Panc1 (cell line): ENCODE measurements around the gene ADGRL3. TPM values are rescaled to one million over a fixed set of nuclear protein-coding genes. Genes with fewer than 3 reads are reported as not detected.

Experiments used
- ATAC-seq: fragments of 200-7000 bp; cut with Tn5 transposase; 2 replicates; pipeline ENCODE4 v1.9.1; 2020; ENCODE audit warnings: mild to moderate bottlenecking, moderate library complexity
- BruUV-seq: library from RNA; stranded (reverse); fragments of 400-500 nt; replicated peaks from 2 replicates; lab custom pipeline; 2021; lab: Mats Ljungman, UMichigan
- CTCF ChIA-PET: fragments of 300-600 bp; sonication (Branson Sonifier 250); formaldehyde crosslinking; loops from one replicate; lab custom pipeline; 2022; ENCODE audit warnings: antibody characterized with exemption; lab: Charles Lee
- POLR2A ChIA-PET: fragments of 300-600 bp; sonication (Branson Sonifier 250); formaldehyde crosslinking; loops from one replicate; lab custom pipeline; 2022; ENCODE audit warnings: antibody characterized with exemption; lab: Charles Lee
- DNase-seq: peaks from one replicate; pipeline ENCODE4 v3.0.0-alpha.2; 2010; ENCODE audit warnings: low read depth, low spot score
- H3K27ac ChIP-seq: 2 replicates; pipeline ENCODE4 v1.5.1; 2011; ENCODE audit warnings: mild to moderate bottlenecking, low read length, inconsistent platforms
- H3K27me3 ChIP-seq: fragments of 200-500 bp; sonication (Bioruptor generic); 2 replicates; pipeline ENCODE4 v1.6.0; 2014; ENCODE audit warnings: low read length, inconsistent platforms; ENCODE audit not compliant: control insufficient read depth, insufficient read depth
- H3K36me3 ChIP-seq: fragments of 200-500 bp; sonication (Bioruptor generic); 2 replicates; pipeline ENCODE4 v1.5.1; 2014; ENCODE audit warnings: inconsistent platforms, mild to moderate bottlenecking, low read length, moderate library complexity; ENCODE audit not compliant: control insufficient read depth, insufficient read depth
- H3K4me1 ChIP-seq: 2 replicates; pipeline ENCODE4 v1.5.1; 2011; ENCODE audit warnings: inconsistent platforms, mild to moderate bottlenecking, low read length, moderate library complexity; ENCODE audit not compliant: control insufficient read depth, insufficient read depth
- H3K4me3 ChIP-seq, 2 experiments: 2 replicates each; pipeline ENCODE4 v1.5.1; 2011 to 2012; ENCODE audit warnings: low read depth in 2 of 2, low read length in 2 of 2, mild to moderate bottlenecking in 2 of 2, inconsistent platforms in 1 of 2, moderate library complexity in 1 of 2
- H3K9me3 ChIP-seq: fragments of 200-500 bp; sonication (Bioruptor generic); 2 replicates; pipeline ENCODE4 v1.5.1; 2014; ENCODE audit warnings: low read depth, mild to moderate bottlenecking, inconsistent platforms, low read length, moderate library complexity; ENCODE audit not compliant: control insufficient read depth, insufficient read depth
- POLR2AphosphoS5 ChIP-seq: IDR thresholded peaks from 2 replicates; pipeline ENCODE4 v1.6.1; 2012; ENCODE audit warnings: mild to moderate bottlenecking, low read depth, low read length, moderate library complexity
- SIN3A ChIP-seq: IDR thresholded peaks from 2 replicates; pipeline ENCODE4 v1.6.1; 2012; ENCODE audit warnings: low read depth, mild to moderate bottlenecking, low read length, moderate library complexity, borderline replicate concordance; ENCODE audit not compliant: insufficient read depth
- TCF7L2 ChIP-seq: IDR thresholded peaks from 2 replicates; pipeline ENCODE4 v1.6.1; 2011; ENCODE audit warnings: mild to moderate bottlenecking, low read depth, low read length, inconsistent platforms
- in situ Hi-C: cut with HindIII; loops from 2 replicates; pipeline ENCODE4 v1.10.0; 2016; ENCODE audit warnings: low sequenced_read_pairs, low pct_unique_long_range_greater_than_20kb
- intact Hi-C: fragments of 100-400 bp; cut with micrococcal nuclease; formaldehyde crosslinking; loops from one replicate; pipeline ENCODE4 v1.10.0; 2022; ENCODE audit not compliant: unreplicated experiment
- total RNA-seq: library from RNA; stranded (reverse); gene quantifications from one replicate; pipeline ENCODE4 v1.2.1, GENCODE V29; 2021; ENCODE audit not compliant: unreplicated experiment
- TF ChIP-seq, protein P1 (sequence below): fragments of 450-650 bp; IDR thresholded peaks from 2 replicates; pipeline ENCODE4 v1.5.1; 2017; ENCODE audit warnings: mild to moderate bottlenecking
- TF ChIP-seq, protein P2 (sequence below), 2 experiments: IDR thresholded peaks; 2 replicates each; pipeline ENCODE4 v1.6.1; 2011 to 2012; ENCODE audit warnings: low read depth in 2 of 2, control low read depth in 1 of 2, low read length in 1 of 2, mild to moderate bottlenecking in 1 of 2, moderate library complexity in 1 of 2; ENCODE audit not compliant: insufficient read depth in 1 of 2

Gene ADGRL3
- total RNA-seq, 1 experiment from 2014 or later, result 0.23 TPM

DNA sequence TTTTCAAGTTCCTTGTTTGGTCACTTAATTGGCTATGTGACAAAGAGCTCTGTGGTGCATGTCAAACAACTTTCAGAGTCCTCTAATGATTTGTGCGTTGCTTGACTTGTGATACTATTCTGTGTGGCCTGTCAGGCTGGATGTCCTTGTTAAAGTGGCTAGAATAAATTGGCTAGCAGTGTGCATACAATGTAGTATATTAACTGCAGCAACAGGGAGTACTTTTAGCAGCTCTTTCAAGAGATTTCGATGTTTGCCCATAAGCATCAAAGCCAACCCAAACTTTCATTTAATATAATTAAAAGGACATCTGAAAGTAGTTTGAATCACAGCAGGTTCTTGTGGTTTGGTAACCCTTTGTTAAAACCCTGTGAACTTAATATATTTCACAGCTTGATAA is 718.9 kb downstream of the ADGRL3 start:
- intact Hi-C loops, result no loop called here
- Histone ChIP-seq H3K36me3 (no peaks in the 10 kb centered on the region), H3K4me3 (no peak overlapping the region), H3K27me3 (no peaks in the 10 kb centered on the region), H3K4me1 (no peaks in the 10 kb centered on the region), H3K27ac (no peak overlapping the region), H3K9me3 (no peaks in the 10 kb centered on the region)
- no peak for DNase-seq
- in situ Hi-C loops, result no loop called here
- BruUV-seq, result no TSS peak
- ChIA-PET POLR2A (no interaction called here), CTCF (no interaction called here)
- ATAC-seq, result no peak
- TF ChIP-seq POLR2AphosphoS5 (no peak), TCF7L2 (no peak), SIN3A (no peak)

DNA sequence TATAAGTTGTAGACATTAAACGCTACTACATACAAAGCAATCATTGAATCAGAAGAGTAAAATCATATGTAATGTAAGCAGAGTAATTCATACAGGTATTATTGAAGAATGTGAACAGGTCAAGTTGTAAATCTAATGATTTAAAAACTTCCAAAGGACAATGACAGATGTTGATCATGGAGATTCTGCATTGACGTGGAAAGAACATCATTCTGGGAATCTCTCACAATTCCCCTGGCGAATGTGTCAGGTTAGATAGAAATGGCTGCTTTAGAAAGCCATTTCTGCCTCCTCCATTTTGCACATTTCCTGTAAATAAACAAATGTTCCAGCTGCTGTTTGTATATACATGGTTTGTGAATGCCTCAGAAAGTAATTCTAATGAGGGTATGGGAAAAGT is 719.4 kb downstream of the ADGRL3 start:
- Histone ChIP-seq H3K36me3 (no peaks in the 10 kb centered on the region), H3K27me3 (no peaks in the 10 kb centered on the region), H3K27ac (no peak overlapping the region), H3K9me3 (no peaks in the 10 kb centered on the region), H3K4me1 (no peaks in the 10 kb centered on the region), H3K4me3 (no peak overlapping the region)
- POLR2A ChIA-PET, result no interaction called here
- CTCF ChIA-PET, result no interaction called here
- no peak for ATAC-seq
- intact Hi-C loops (no loop called here), in situ Hi-C loops (no loop called here)
- BruUV-seq, result no TSS peak
- TF ChIP-seq POLR2AphosphoS5, result no peak
- TF ChIP-seq, protein P1, sequence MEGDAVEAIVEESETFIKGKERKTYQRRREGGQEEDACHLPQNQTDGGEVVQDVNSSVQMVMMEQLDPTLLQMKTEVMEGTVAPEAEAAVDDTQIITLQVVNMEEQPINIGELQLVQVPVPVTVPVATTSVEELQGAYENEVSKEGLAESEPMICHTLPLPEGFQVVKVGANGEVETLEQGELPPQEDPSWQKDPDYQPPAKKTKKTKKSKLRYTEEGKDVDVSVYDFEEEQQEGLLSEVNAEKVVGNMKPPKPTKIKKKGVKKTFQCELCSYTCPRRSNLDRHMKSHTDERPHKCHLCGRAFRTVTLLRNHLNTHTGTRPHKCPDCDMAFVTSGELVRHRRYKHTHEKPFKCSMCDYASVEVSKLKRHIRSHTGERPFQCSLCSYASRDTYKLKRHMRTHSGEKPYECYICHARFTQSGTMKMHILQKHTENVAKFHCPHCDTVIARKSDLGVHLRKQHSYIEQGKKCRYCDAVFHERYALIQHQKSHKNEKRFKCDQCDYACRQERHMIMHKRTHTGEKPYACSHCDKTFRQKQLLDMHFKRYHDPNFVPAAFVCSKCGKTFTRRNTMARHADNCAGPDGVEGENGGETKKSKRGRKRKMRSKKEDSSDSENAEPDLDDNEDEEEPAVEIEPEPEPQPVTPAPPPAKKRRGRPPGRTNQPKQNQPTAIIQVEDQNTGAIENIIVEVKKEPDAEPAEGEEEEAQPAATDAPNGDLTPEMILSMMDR, result no peak
- no peak for TF ChIP-seq TCF7L2
- TF ChIP-seq SIN3A, result no peak
- TF ChIP-seq, protein P2, sequence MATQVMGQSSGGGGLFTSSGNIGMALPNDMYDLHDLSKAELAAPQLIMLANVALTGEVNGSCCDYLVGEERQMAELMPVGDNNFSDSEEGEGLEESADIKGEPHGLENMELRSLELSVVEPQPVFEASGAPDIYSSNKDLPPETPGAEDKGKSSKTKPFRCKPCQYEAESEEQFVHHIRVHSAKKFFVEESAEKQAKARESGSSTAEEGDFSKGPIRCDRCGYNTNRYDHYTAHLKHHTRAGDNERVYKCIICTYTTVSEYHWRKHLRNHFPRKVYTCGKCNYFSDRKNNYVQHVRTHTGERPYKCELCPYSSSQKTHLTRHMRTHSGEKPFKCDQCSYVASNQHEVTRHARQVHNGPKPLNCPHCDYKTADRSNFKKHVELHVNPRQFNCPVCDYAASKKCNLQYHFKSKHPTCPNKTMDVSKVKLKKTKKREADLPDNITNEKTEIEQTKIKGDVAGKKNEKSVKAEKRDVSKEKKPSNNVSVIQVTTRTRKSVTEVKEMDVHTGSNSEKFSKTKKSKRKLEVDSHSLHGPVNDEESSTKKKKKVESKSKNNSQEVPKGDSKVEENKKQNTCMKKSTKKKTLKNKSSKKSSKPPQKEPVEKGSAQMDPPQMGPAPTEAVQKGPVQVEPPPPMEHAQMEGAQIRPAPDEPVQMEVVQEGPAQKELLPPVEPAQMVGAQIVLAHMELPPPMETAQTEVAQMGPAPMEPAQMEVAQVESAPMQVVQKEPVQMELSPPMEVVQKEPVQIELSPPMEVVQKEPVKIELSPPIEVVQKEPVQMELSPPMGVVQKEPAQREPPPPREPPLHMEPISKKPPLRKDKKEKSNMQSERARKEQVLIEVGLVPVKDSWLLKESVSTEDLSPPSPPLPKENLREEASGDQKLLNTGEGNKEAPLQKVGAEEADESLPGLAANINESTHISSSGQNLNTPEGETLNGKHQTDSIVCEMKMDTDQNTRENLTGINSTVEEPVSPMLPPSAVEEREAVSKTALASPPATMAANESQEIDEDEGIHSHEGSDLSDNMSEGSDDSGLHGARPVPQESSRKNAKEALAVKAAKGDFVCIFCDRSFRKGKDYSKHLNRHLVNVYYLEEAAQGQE (IDR thresholded peaks at IDR 0.05; ENCODE audit: insufficient read depth in 1 of 2, low read depth in 2 of 2, low read length in 1 of 2), result no peak
- no peak for DNase-seq

DNA sequence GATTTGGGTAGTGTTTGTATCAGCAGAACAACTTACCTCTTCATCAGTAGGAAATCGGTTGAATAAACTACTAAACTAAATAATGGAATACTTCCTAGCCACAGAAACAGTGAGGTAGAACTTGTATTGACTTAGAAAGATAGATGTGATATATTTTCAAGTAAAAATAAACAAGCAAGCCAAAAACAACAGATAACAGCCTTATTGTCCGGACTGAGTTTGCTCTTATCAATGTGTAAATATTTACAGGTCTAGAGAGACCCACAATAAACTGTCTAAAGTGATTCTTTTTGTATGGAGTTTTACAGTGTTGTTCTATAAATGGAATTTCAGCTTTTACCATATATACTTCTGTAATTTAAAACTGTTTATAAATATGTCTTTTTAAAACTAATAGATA is 721.8 kb downstream of the ADGRL3 start:
- no TSS peak for BruUV-seq
- H3K27ac ChIP-seq, result no peak overlapping the region
- intact Hi-C loops, result no loop called here
- TF ChIP-seq POLR2AphosphoS5 (no peak), SIN3A (no peak), TCF7L2 (no peak)
- TF ChIP-seq, protein P2 (IDR thresholded peaks at IDR 0.05; ENCODE audit: insufficient read depth in 1 of 2, low read depth in 2 of 2, low read length in 1 of 2), result no peak
- TF ChIP-seq, protein P1, result no peak
- ChIA-PET CTCF (no interaction called here), POLR2A (no interaction called here)
- H3K4me1 ChIP-seq, result no peaks in the 10 kb centered on the region
- H3K27me3 ChIP-seq, result no peaks in the 10 kb centered on the region
- in situ Hi-C loops, result no loop called here
- no peak for DNase-seq
- no peaks in the 10 kb centered on the region for H3K36me3 ChIP-seq
- ATAC-seq, result no peak
- H3K4me3 ChIP-seq, result no peak overlapping the region
- H3K9me3 ChIP-seq, result no peaks in the 10 kb centered on the region
